K562 (cell line): ENCODE results near the gene IMPACT.

Experiments used
- BCLAF1 ChIP-seq, 2 experiments: fragments of 450-650 bp in 1 of 2; IDR thresholded peaks; 2 replicates each; pipeline ENCODE4 v1.6.1; 2011 to 2017; ENCODE audit warnings: low read depth in 2 of 2, antibody characterized with exemption in 1 of 2, borderline replicate concordance in 1 of 2, low read length in 1 of 2, mild to moderate bottlenecking in 1 of 2, mixed read lengths in 1 of 2; ENCODE audit not compliant: control insufficient read depth in 1 of 2
- CTCF ChIP-seq, 3 experiments: IDR thresholded peaks in 2 of 3; conservative IDR thresholded peaks in 1 of 3; 2 replicates each; pipeline ENCODE4 v1.5.1; 2011 to 2012; ENCODE audit warnings: low read length in 3 of 3, mild to moderate bottlenecking in 3 of 3, control low read depth in 2 of 3, improper control_type of control experiment in 1 of 3, inconsistent platforms in 1 of 3, low read depth in 1 of 3, mixed read lengths in 1 of 3, moderate library complexity in 1 of 3; ENCODE audit not compliant: insufficient read depth in 2 of 3
- FOXK1 ChIP-seq: sonication (generic); formaldehyde crosslinking; IDR thresholded peaks from 2 replicates; pipeline ENCODE4 v1.8.0; 2022; ENCODE audit warnings: missing genetic modification reagents, mild to moderate bottlenecking, borderline replicate concordance
- HCFC1 ChIP-seq: IDR thresholded peaks from 2 replicates; pipeline ENCODE4 v1.6.1; 2012; ENCODE audit warnings: low read depth, low read length, improper control_type of control experiment
- HES1 ChIP-seq: fragments of 450-650 bp; IDR thresholded peaks from 2 replicates; pipeline ENCODE4 v1.6.1; 2016; ENCODE audit warnings: low read depth, mild to moderate bottlenecking, moderate library complexity
- MTA1 ChIP-seq: fragments of 450-650 bp; IDR thresholded peaks from 2 replicates; pipeline ENCODE4 v1.6.1; 2017; ENCODE audit warnings: borderline replicate concordance
- NFRKB ChIP-seq: fragments of 450-650 bp; IDR thresholded peaks from 2 replicates; pipeline ENCODE4 v1.6.1; 2016; ENCODE audit warnings: low read depth
- POLR3A ChIP-seq: IDR thresholded peaks from 2 replicates; pipeline ENCODE4 v1.6.1; 2011; ENCODE audit warnings: borderline replicate concordance, mild to moderate bottlenecking, moderate library complexity; ENCODE audit not compliant: insufficient read length, insufficient read depth; ENCODE audit errors: extremely low read depth
- RFX5 ChIP-seq: IDR thresholded peaks from 2 replicates; pipeline ENCODE4 v1.6.1; 2011; ENCODE audit warnings: low read depth, mild to moderate bottlenecking, improper control_type of control experiment, low read length
- WHSC1 ChIP-seq: IDR thresholded peaks from one replicate; pipeline ENCODE4 v1.6.1; 2012; ENCODE audit warnings: low read length, control low read depth, inconsistent platforms
- ZNF444 ChIP-seq: fragments of 250-450 bp; sonication (Bioruptor Pico); IDR thresholded peaks from 2 replicates; pipeline ENCODE4 v1.4.0; 2020; ENCODE audit warnings: mild to moderate bottlenecking, moderate library complexity
- ZNF609 ChIP-seq: sonication (generic); formaldehyde crosslinking; IDR thresholded peaks from 2 replicates; pipeline ENCODE4 v1.8.1; 2023; ENCODE audit warnings: missing genetic modification reagents, mild to moderate bottlenecking, borderline replicate concordance
- ZNF699 ChIP-seq: fragments of 250-450 bp; sonication (Bioruptor Pico); IDR thresholded peaks from 2 replicates; pipeline ENCODE4 v1.8.0; 2021; ENCODE audit warnings: mild to moderate bottlenecking, moderate library complexity; ENCODE audit not compliant: insufficient replicate concordance

- TF ChIP-seq BCLAF1 (IDR thresholded peaks at IDR 0.05; ENCODE audit: borderline replicate concordance in 1 of 2, control insufficient read depth in 1 of 2, low read depth in 2 of 2, low read length in 1 of 2) (no peak), MTA1 (no peak), ZNF609 (CRISPR knock-in tag) (no peak), RFX5 (no peak), CTCF (IDR thresholded peaks at IDR 0.05 in 2 of 3, conservative IDR thresholded peaks at IDR 0.05 in 1 of 3; ENCODE audit: insufficient read depth in 2 of 3, low read depth in 1 of 3, low read length in 3 of 3) (no peak), WHSC1 (no peak), FOXK1 (CRISPR knock-in tag) (no peak), ZNF699 (no peak), POLR3A (no peak), NFRKB (no peak), HCFC1 (no peak), HES1 (no peak), ZNF444 (no peak)
Measured at GRCh38 chr18:24432618-24433017, 6.1 kb downstream of the IMPACT start.
